GM19397 (cell line): ENCODE results near the gene DNAH14.

Experiments
- ATAC-seq: cut with Tn5 transposase; IDR thresholded peaks from one replicate; pipeline ENCODE4 v1.9.1; 2021; ENCODE audit warnings: mild to moderate bottlenecking, moderate library complexity; ENCODE audit not compliant: unreplicated experiment

The DNAH14 gene

GRCh38 chr1:225424562-225425200 is 495.2 kb downstream of the DNAH14 start:
- ATAC-seq, result no peak

- ATAC-seq, result no peak
Measured at GRCh38 chr1:225425201-225425786, 495.8 kb downstream of the DNAH14 start.

- ATAC-seq, result no peak
Measured at GRCh38 chr1:225426395-225427234, 497.1 kb downstream of the DNAH14 start.

GRCh38 chr1:225427235-225428067 is 498.0 kb downstream of the DNAH14 start, which contains the start of gene LBR:
TSS of gene LBR (minus strand) at chr1:225428038. CDS start at chr1:225424075, 3,963 bp downstream.
- ATAC-seq, result peak; percentile 42

DNA sequence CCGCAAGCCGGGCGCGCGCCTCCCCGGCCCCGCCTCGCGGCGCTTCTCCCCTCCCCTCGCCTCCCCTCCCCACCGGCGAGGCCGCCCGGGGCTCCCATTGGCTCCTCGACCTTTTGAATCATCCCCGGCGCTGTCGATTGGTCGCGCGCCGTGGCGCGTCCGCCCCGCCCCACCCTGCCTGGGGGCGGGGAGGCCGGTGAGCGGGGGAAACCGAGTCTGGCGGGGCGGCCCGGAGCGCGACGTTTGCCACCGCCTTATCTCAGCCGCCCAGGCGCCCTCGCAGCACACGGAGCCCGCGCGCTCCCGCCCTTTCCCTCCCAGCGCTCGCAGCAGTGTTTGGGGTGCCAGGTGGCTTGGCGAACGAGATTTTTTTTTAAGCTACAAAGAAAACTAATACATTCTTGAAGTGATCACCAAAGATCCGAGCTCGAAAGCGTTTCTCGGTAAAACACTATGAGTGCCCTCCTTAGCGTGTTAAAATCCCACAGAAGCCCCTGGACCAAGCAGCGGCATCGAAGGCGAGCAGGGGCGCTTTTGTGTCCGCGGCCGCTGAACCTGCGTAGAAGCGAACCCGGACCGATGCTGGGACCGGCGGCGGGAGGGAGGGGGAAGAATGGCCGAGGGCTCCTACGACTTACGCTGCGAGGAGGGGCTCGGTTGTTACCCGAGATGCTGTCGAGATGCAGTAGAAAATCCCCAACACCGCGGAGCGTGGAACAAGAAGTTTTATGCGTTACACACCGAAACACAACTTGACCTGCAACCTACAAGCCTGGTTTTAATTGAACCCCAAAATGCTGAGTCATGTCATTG is 498.8 kb downstream of the DNAH14 start:
- ATAC-seq, result peak; percentile 91

DNA sequence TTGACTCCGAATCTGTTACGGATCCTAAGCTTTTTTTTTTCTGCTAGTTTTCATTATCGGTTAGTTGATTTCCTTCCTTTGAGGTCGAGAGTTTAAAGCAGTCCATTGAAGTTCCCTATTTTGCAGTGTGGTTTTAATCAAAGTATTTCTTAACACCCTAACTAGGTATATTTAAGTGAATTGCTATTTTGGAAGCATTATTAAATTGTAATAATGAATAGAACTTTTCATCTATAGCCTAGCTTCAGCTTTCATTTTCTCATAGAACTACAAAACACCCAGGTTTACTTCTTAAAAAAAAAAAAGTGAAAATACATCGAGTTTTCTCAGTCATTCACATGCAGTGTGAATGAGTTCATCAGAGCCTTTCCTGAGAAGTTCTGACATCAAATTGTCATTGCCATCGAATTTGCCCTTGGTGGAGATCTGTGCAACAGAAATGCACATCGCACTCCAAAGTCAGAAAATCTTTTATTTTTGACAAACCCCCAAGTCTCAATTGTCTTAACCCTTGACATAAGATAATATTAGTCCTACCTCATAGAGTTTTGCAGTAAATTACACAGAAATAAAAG is 499.5 kb downstream of the DNAH14 start:
- no peak for ATAC-seq

- no peak for ATAC-seq
Measured at GRCh38 chr1:225430301-225430700, 500.8 kb downstream of the DNAH14 start.

DNA sequence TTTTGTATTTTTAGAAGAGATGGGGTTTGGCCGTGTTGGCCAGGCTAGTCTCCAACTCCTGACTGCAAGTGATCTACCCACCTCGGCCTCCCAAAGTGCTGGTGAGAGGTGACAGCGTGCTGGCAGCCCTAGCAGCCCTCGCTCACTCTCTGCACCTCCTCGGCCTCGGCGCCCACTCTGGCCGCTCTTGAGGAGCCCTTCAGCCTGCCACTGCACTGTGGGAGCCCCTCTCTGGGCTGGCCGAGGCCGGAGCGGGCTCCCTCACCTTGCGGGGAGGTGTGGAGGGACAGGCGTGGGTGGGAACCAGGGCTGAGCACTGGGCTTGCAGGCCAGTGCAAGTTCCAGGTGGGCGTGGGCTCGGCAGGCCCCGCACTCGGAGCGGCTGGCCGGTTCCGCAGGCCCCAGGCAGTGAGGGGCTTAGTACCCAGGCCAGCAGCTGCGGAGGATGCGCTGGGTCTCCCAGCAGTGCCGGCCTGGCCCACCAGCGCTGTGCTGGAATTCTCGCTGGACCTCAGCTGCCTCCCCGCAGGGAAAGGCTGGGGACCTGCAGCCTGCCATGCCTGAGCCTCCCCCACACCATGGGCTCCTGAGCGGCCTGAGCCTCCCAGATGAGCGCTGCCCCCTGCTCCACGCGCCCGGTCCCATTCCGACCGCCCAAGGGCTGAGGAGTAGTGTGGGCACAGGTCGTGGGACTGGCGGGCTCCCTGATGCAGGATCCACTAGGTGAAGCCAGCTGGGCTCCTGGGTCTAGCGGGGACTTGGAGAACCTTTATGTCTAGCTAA is 501.8 kb downstream of the DNAH14 start:
- no peak for ATAC-seq

GRCh38 chr1:225434046-225434445 is 504.6 kb downstream of the DNAH14 start:
- no peak for ATAC-seq

DNA sequence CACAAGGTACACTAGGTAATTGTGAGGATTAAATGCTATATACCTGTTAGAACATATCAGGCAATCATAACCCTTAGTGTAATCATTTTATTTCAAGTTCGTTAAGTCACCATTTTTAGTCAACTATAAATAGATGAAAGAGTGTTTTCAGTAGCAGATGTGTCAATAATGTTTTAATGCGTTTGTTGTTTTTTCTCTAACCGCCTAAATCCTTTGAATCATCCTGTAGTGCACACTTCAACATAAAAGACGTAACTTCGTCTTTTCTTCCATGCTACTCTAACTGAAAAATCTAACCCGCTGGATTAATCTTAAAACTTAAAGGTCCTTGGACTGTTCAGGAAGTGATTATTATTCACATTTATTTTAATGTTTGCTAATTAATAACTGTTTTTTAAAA is 505.6 kb downstream of the DNAH14 start:
- ATAC-seq, result no peak

- ATAC-seq, result no peak
Measured at GRCh38 chr1:225435487-225435886, 506.0 kb downstream of the DNAH14 start.

GRCh38 chr1:225435957-225436392 is 506.5 kb downstream of the DNAH14 start:
- peak; percentile 79 for ATAC-seq

DNA sequence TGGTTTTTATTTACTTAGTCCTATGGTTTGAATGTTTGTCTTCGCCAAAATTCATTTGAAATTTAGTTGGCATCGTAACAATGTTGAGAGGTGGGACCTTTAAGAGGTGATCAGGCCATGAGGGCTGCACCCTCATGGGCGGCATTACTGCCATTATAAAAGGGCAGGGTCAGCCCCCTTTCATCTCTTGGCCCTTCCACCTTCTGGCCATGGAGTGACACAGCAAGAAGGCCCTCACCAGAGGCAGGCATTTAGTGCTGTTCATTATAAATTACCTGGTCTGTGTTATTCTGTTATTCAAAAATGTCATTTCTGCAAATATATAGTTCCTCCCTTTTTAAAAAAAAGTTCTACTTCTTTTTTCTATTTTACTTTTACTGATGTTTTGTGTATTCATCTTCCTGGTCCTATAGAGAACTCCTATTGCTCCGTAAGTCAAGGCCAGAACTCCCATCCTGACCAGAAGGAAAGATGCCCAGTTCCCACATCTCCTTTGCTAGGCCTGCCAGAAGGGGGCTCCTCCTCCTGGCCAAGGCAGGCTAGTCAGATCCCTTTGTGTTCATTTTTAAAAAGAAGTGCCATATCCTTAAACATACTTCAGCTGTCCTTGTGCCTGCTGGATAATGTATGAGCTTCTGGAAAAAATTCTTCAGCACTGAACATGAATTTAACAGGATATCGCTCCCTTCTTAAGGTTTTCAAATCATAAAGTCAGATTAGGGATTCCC is 508.4 kb downstream of the DNAH14 start:
- no peak for ATAC-seq

DNA sequence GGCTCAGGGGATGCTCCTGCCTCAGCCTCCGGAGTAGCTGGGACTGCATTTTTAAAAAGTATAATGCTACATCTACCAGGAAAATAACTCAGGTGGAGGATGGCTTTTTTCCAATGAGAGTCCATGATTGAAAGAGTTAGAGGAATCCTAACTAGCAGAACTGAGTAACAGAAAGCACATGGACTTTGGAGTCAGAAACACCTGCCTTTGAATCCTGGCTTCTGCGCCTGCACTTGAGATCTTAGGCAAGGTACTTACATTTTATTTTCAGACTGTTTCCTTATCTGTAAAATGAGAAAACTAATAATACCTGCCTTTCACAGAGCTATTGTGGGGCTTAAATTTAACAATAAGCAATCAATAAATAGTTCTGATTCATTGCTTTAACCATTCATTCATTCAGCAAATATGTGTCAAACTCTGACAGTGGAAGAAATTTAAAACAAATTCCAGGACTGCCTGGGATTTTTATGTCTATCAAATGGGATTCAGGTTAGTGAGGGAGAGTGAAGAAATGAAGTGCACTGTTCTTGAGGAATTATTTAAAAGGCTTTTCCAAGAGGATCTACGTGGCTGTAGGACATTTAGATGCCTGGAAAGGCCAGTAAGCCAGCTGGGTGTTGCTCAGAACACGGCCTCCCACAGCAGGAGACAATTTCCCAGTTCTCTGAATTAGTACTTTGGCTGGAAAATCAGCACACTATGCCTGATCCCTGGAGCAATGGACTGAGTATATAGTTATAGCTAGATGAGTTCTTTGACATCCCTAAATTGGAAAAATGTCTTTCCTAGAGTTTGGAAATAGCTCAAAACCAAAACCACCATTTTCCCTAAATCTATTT is 511.1 kb downstream of the DNAH14 start:
- ATAC-seq, result no peak

DNA sequence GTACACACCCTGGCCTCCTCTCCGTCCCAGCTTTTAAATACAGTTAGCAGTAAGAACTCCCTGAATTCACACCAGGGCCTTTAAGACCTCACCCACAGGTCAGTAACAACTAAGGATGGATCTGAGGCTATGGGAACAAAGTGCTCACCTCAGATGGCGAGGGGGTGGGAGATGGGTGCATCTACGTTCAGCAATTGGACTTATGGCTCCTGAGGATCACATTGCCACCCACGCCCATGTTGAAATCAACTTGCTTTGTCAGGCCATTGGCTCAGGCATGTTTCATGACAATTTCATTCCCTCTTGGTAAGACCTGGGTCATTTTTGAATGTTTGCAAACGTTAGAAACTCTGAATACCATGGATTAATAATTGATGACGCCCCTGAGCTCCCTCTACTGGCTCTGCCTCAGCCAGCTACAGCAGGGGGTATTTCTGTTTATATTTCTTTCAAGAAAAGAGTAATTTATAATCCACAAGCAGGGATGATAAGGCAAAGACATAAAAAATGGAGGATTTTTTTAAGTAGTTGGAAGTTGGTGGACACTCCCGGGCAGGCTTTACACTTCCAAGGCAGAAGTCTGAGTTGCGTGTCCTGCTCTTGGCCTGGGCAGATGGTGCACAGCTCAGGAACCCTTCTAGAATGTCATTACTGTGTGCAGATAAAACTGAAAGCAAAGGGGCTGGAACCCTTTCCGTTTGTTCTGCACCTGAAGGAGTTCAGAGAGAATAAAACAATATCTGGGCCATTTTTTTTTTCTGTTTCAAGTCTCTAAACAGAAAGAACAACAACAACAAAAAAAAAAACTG is 512.0 kb downstream of the DNAH14 start:
- no peak for ATAC-seq

GRCh38 chr1:225442123-225442505 is 512.6 kb downstream of the DNAH14 start:
- ATAC-seq, result no peak
